GM12892 (cell line): Measurements from ENCODE around the gene CCDC184.

Experiments
- POLR2AphosphoS5 ChIP-seq: IDR thresholded peaks from 2 replicates; pipeline ENCODE4 v1.6.1; 2011; ENCODE audit warnings: low read depth, low read length, control low read depth
- TAF1 ChIP-seq: IDR thresholded peaks from 2 replicates; pipeline ENCODE4 v1.6.1; 2011; ENCODE audit warnings: low read depth, mild to moderate bottlenecking, control low read depth, low read length, borderline replicate concordance

DNA sequence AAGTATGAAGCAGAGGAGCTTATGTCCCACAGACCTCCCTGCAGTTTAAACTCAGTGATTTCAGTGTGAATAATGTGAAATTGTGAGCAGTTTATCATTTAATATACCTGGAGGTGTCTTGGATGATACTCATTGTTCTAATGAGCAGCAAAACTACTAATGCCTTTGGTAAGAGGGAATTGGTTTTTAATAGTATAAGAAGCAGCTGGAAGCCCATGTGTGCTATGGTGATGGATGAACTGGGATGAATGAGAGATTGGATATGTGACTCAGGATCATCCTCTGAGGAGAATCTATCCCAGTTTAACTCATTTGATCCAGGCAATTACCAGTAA, 7.1 kb upstream of the CCDC184 start:
- TF ChIP-seq POLR2AphosphoS5 (no peak), TAF1 (no peak)
